HK-2 (cell line): ENCODE data around the gene GUCY1A2.

ENCODE experiments used
- DNase-seq: peaks from one replicate; pipeline ENCODE4 v3.0.0-alpha.2; 2018; ENCODE audit not compliant: unreplicated experiment

GUCY1A2 gene

DNA sequence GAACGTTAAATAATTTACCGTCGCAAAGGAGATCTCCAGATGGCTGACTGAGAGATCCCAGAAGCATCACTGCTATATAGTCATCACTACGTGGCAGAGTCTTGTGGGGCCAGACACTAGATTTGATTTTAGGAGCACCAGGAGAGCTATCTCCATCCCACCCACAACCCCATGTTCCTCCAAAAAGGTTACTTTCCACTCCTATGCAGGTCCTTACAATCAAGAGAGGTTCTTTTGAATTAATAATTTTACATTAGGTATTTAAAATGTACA is 19.4 kb downstream of the GUCY1A2 start:
- DNase-seq: no peak

DNA sequence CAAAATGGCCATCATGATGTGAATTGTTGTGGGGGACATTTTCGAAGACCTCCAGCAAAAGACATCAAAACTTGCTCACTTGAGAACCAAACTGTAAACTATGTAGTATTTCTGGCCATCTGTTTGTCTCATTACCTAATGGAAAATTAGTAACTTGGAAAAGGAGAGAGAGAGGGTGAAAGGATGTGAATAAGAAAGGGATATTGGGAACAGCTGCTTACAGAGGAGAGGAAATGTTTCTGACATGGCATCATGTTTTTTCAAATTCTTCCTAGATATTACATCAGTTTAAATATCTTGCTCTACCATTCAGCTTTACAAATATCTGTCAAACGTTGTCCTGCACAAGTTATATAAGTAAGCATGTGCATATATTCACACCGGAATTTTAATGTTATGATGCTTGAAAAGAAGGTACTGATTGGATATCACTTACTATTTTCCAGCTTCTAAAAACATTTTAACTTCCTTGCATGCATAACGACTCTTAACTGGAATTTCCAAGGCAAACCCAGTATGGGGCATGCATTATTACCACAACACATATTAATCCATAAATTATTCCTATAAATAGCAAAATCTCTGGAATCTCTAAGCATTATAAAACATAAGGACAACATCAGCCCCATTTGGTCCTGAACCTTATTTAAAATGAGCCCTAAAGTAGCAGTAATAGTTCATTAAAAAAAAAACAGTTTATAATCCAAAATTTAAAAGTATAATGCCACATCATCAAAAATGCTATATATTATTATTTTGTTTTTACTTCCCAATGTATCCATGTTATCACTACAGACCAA is 20.0 kb downstream of the GUCY1A2 start:
- no peak for DNase-seq

DNA sequence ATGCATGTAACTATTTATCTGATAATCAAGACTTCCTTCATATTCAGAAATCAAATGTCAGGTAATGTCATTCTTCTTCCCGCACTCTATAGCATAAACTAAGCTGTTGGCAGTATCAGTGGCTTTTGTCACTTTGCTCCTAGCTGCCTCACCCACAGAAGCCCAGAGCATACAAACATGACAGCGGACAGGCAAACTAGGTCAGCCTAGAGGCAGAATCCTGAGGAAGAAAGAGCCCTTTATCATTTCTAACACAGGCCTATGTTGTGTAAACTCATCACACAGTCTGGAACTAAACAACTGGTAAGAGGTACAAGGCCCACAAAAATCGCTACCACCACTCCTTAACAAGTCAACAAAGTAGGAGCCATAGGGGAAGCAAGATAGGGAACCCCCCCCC is 21.0 kb downstream of the GUCY1A2 start:
- no peak for DNase-seq

- no peak for DNase-seq
These were observed 21.6 kb downstream of the GUCY1A2 start for GRCh38 chr11:106996691-106997090.

GRCh38 chr11:106990331-106990730 is 27.9 kb downstream of the GUCY1A2 start:
- no peak for DNase-seq

GRCh38 chr11:106989078-106989455 is 29.2 kb downstream of the GUCY1A2 start:
- DNase-seq: no peak

DNA sequence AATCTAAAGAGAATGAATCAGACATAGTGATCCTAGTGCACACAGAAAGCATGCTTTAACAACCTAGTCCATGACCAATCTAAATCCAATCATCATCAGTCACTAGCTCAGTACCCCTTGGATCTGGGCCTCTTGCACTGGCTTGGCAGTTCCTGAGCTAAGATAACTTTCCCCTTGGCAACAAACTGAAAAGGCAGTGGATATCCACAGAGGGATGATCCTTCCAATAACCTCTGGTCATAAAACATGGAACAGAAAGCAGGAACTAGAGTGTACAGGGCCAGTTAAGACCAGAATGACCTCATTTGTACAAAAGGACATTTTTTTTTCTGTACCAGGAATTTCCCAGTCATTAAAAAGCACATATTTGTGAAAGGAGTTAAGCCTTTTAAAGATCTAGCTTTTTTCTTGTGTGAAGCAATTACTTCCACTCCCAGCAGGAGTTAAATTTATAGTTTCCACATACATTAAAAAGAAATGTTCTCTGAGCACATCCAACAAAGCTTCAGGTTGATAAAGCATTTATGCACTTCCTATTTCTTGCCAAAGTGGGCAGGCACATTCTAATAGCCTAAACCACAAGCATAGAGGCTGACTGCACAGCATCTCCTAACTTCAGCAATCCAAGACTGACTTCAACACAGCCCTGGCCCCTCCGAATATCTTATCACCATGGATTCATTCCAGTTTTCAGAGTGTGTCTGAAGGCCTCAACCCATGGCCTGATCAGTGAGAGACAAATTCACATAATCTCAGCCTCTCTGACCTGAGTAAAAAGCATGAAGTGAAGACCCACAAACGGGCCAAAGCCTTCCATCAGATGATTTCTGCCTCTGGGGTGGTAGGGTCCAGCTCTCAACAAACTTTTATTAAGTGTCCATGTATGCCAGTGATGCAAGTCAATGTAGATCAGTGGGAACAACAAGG is 29.9 kb downstream of the GUCY1A2 start:
- DNase-seq: peak; percentile 7

- no peak for DNase-seq
These were observed 31.6 kb downstream of the GUCY1A2 start for GRCh38 chr11:106986673-106987072.

DNA sequence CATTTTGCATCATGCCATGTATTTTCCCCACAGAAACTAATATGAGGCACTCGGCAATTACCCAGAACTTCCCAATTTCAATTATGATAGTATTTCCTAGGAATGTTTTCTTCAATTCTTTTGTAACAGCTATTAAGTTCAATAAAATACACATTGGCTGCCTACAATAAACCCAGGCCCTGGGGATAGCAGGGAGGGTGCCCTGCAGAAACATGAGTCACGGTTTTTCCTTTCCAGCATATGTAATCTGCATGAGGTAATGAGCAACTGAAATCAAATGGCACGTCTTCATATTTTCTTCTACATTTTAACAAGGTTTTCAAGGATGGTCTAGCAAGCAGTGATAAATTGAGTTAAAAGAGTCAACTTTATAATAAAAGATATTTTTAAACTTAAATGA is 32.0 kb downstream of the GUCY1A2 start:
- DNase-seq: no peak

DNA sequence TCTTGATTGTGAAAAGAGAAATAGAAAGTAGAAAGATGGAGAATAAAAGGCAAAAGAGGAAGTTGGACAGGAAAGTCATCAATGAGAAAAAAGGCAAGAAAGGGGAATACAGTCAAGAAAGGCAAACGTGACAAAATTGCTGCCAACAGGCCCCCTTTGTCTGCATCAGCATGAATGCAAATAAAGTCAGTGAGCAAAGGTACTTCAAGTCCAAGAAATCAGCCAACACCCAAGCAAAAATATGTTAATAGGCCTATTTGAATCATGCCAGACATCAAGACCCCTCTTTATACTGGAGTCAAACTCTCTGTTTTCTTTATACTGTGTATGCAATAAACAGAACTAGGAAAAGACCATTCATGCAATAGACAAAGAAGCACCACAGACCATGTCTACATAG is 34.3 kb downstream of the GUCY1A2 start:
- no peak for DNase-seq

DNA sequence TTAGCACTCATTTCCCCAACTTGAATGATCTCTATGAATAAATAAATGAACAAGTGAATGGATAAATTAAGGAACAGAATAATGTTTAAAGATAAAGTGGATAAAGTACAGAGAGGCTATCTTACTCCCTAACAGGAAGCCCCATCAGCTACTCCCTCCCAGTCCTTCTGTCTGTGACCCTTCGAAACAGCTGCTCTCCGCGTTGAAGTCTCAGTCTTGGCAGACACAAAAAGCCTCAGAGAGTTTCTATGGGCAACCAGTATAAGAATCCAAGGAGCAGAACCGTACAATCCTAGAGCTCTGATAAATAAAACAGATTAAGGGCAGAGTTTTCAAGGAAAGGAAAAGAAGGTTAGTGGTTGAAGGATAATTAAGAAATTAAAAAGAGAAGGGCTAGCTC is 35.0 kb downstream of the GUCY1A2 start:
- no peak for DNase-seq

- DNase-seq: no peak
These were observed 43.4 kb downstream of the GUCY1A2 start for GRCh38 chr11:106974831-106975230.

- no peak for DNase-seq
These were observed 46.4 kb downstream of the GUCY1A2 start for GRCh38 chr11:106971864-106972263.

GRCh38 chr11:106969644-106970355 is 48.5 kb downstream of the GUCY1A2 start:
- DNase-seq: no peak

GRCh38 chr11:106962995-106963394 is 55.3 kb downstream of the GUCY1A2 start:
- no peak for DNase-seq

DNA sequence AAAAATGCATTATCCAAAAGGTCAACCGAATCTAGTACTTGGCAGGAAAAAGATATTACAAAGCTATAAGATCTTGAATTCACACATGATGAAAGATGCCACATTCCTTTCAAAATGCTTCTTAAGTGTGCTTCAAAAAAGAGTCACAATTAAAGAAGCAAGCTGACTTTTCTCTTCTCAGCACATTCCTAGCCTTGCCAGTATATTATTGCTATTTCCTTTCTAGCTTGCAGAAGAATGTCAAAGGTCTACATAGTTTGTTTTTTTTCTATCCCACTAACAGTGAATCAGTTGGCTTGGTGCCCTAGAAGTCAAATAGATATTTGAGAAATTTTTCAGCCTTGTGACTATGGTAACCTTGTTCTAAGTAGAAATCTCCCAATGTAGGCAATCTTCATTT is 56.8 kb downstream of the GUCY1A2 start:
- no peak for DNase-seq

GRCh38 chr11:106961048-106961447 is 57.2 kb downstream of the GUCY1A2 start:
- no peak for DNase-seq

DNA sequence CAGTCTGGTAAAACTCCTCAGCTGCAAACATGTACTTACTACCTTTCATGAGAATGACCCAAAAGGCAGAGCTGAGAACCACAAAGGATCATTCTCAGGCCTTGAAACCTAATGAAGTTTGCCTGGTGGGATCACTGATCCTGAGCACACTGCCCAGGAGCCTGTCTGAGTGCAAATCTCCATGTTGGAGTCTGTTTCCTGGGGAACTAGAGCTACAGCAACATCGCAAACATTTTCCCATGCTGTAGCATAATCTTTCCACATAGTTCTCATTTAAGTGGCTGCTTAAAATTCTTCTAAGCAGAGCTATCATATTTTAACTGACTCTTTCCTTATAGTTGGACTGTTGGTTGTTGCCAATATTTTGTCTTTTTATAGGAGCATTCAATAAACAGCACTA is 58.5 kb downstream of the GUCY1A2 start:
- no peak for DNase-seq

DNA sequence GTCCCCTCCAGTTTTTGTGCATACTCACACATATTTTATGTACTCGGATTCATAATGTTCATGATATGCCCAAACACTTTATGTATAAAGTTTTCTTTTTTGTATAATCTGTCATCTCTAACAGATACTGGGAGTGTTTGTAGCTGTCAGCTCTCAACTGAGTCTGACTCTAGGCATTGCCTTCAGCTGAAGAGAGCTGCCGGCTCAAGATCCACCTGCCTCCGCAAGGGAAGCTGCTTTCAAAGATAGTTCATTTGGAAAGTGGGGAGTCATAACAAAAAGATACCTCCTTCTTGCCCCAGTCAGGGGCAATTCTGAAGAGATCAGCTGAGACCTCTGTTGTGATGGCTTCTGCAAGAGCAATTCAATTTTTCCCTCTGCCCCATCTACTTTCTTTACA is 58.9 kb downstream of the GUCY1A2 start:
- DNase-seq: no peak

DNA sequence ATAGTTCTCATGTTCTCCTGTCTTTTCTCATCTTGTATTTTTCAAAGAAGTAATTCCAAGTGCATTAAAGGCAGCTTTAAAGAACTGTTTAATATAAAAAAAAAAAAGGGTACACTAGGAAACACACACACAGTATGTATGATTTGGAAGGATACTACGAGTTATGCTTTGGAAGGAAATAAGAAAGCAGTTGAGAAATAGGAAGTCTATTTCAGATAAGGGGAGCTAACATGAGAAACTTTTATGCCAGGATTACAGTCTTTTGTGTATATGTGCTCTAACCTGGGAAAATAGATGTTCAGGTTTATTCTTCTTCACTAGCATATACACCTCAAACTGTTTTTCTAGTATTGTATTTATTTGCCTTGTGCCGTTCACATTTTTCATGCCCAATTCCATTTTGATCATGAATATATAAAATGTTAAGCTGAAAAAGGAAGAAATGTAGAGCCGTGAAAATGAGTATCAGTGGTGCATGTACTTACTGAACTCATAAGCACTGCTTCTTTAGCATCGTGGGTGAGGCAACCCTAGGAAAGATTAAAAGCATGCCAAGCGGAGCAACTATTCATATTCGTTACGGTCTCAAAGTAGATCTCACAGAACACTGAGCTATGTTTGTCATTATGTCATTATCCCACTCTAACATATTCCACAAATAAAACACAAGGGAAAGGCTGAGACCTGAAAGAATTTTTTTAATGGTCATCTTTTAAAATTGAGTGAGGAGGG is 59.6 kb downstream of the GUCY1A2 start:
- no peak for DNase-seq

GRCh38 chr11:106957030-106957482 is 61.2 kb downstream of the GUCY1A2 start:
- no peak for DNase-seq

DNA sequence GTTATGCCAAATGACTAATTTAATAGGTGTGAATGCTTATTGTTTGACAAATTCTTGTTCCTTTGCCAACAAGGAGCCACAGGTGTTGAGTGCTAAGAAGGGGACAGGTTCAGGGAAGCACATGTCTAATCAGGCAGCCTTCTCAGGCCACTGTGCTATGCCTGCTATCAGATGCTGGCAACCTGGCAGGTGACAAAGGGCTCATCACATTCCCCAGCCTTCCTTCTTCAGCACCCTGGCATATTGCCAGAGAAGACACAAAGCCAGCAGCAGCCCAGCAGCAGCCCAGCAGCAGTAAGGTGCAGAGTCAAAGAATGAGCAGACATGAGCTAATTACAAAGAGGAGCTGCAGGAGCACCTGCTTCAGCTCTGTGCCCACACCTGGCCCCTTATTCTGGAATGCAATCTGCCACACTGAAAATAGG is 68.2 kb downstream of the GUCY1A2 start:
- no peak for DNase-seq
